Common myeloid progenitor, CD34-positive (primary cell): ENCODE data around the gene SKIDA1.
A peak's percentile ranks its signal among the peaks of the same experiment; 100 is the strongest.

ENCODE experiments used
- CTCF ChIA-PET: fragments of 350-600 bp; sonication (Branson Sonifier 250); formaldehyde crosslinking; loops from one replicate; lab custom pipeline; 2021; ENCODE audit warnings: antibody characterized with exemption; lab: Charles Lee
- POLR2A ChIA-PET: fragments of 350-600 bp; sonication (Branson Sonifier 250); formaldehyde crosslinking; loops from one replicate; lab custom pipeline; 2021; ENCODE audit warnings: antibody characterized with exemption; lab: Charles Lee
- DNase-seq, 3 donors: peaks; one replicate each; pipeline versions ENCODE4 v3.0.0 to v3.0.0-alpha.2; 2013
- H3K27ac ChIP-seq, 2 experiments: 1 replicate in 1 of 2; 2 replicates in 1 of 2; pipeline ENCODE4 v1.7.0; 2013; ENCODE audit warnings: inconsistent platforms in 2 of 2, low read length in 2 of 2, mild to moderate bottlenecking in 2 of 2, low read depth in 1 of 2, moderate library complexity in 1 of 2; ENCODE audit not compliant: severe bottlenecking in 2 of 2, insufficient read depth in 1 of 2, poor library complexity in 1 of 2
- H3K27me3 ChIP-seq, 5 experiments: replicated peaks in 2 of 5; 1 replicate in 3 of 5; 2 replicates in 2 of 5; pipeline versions ENCODE4 v1.6.1 to v1.7.0; 2013; ENCODE audit warnings: low read length in 4 of 5, mild to moderate bottlenecking in 2 of 5, moderate library complexity in 2 of 5, inconsistent platforms in 1 of 5; ENCODE audit not compliant: insufficient read depth in 5 of 5, control insufficient read depth in 4 of 5
- H3K36me3 ChIP-seq, 4 experiments: 1 replicate in 2 of 4; 2 replicates in 2 of 4; pipeline versions ENCODE4 v1.6.1 to v1.7.0; 2013; ENCODE audit warnings: low read length in 3 of 4, control low read depth in 1 of 4, mild to moderate bottlenecking in 1 of 4; ENCODE audit not compliant: control insufficient read depth in 4 of 4, insufficient read depth in 4 of 4
- H3K4me1 ChIP-seq, 4 experiments: 1 replicate in 3 of 4; 2 replicates in 1 of 4; pipeline versions ENCODE4 v1.6.1 to v1.7.1; 2013; ENCODE audit warnings: low read length in 3 of 4, mild to moderate bottlenecking in 3 of 4, control low read depth in 1 of 4, inconsistent platforms in 1 of 4, moderate library complexity in 1 of 4; ENCODE audit not compliant: control insufficient read depth in 4 of 4, insufficient read depth in 4 of 4; ENCODE audit errors: control extremely low read depth in 1 of 4
- H3K4me3 ChIP-seq, 7 experiments: 1 replicate in 4 of 7; 2 replicates in 3 of 7; pipeline versions ENCODE4 v1.5.1 to v1.7.0; 2013; ENCODE audit warnings: mild to moderate bottlenecking in 7 of 7, low read length in 6 of 7, moderate library complexity in 6 of 7, inconsistent platforms in 2 of 7, low read depth in 2 of 7, control low read depth in 1 of 7; ENCODE audit not compliant: insufficient read depth in 4 of 7, control insufficient read depth in 1 of 7; ENCODE audit errors: extremely low read depth in 1 of 7
- H3K9me3 ChIP-seq, 5 experiments: 1 replicate in 4 of 5; 2 replicates in 1 of 5; pipeline versions ENCODE4 v1.6.1 to v1.7.1; 2013; ENCODE audit warnings: low read length in 4 of 5, mild to moderate bottlenecking in 2 of 5, inconsistent platforms in 1 of 5, low read depth in 1 of 5, moderate library complexity in 1 of 5; ENCODE audit not compliant: control insufficient read depth in 4 of 5, insufficient read depth in 2 of 5; ENCODE audit errors: control extremely low read depth in 1 of 5
- WGBS: methylation state at CpG from one replicate; pipeline ENCODE4 v1.1.5; 2013; ENCODE audit not compliant: insufficient coverage; 5-methylcytosine and 5-hydroxymethylcytosine counted together

Gene SKIDA1

GRCh38 chr10:21498377-21498776 lies 27.1 kb downstream of the SKIDA1 start:
- Histone ChIP-seq H3K9me3 (no peaks in the 10 kb centered on the region), H3K27ac (no peak overlapping the region), H3K36me3 (no peaks in the 10 kb centered on the region), H3K4me3 (no peak overlapping the region), H3K4me1 (peaks cover 8 to 41% (median 31%) of the 10 kb centered on the region in 4 experiments), H3K27me3 (peaks cover 0 to 10% (median 0%) of the 10 kb centered on the region in 5 experiments)
- no peak for DNase-seq
- ChIA-PET CTCF (interaction anchor here (1.5 to 9.9 kb wide), 4 partner anchors 11 to 234 kb away, joined by 4 to 134 read pairs (median 62); partner anchors contain the start of gene SKIDA1), POLR2A (no interaction called here)
- no CpG with 5 or more reads among the region's 2 CpGs for WGBS

- DNase-seq = peak in 2 of 3 donors; percentile 67 to 73
- Histone ChIP-seq H3K4me3 (peak overlapping the region; percentile 69 to 97 (median 87)), H3K36me3 (no peaks in the 10 kb centered on the region), H3K27me3 (peaks cover 0 to 10% (median 0%) of the 10 kb centered on the region in 5 experiments), H3K4me1 (peaks cover 8 to 41% (median 31%) of the 10 kb centered on the region in 4 experiments), H3K27ac (peak overlapping the region in 1 of 2 experiments; percentile 25), H3K9me3 (no peaks in the 10 kb centered on the region)
- 0% methylated on average over 31 of the region's 37 CpGs for WGBS
- ChIA-PET POLR2A (interaction anchor here (0.6 to 1.8 kb wide), 7 partner anchors 17 to 1174 kb away, joined by 3 to 9 read pairs (median 5); no protein-coding TSS in a partner anchor), CTCF (interaction anchor here (0.6 to 9.9 kb wide), 12 partner anchors 10 to 235 kb away, joined by 3 to 134 read pairs (median 12); partner anchors contain the start of gene SKIDA1)
Observed at GRCh38 chr10:21497177-21497807, 28.2 kb downstream of the SKIDA1 start.

GRCh38 chr10:21496343-21497176 lies 28.9 kb downstream of the SKIDA1 start:
- DNase-seq = peak; percentile 77 to 90 (median 87)
- Histone ChIP-seq H3K4me3 (peak overlapping the region; percentile 69 to 97 (median 87)), H3K36me3 (no peaks in the 10 kb centered on the region), H3K27ac (peak overlapping the region in 1 of 2 experiments; percentile 70), H3K9me3 (no peaks in the 10 kb centered on the region), H3K27me3 (peaks cover 0 to 10% (median 0%) of the 10 kb centered on the region in 5 experiments), H3K4me1 (peaks cover 8 to 41% (median 31%) of the 10 kb centered on the region in 4 experiments)
- 0% methylated on average over 41 of the region's 72 CpGs for WGBS
- CTCF ChIA-PET = interaction anchor here (0.6 to 9.9 kb wide), 15 partner anchors 9 to 449 kb away, joined by 3 to 134 read pairs (median 5); partner anchors contain the start of gene SKIDA1
- POLR2A ChIA-PET = interaction anchor here (0.6 to 1.8 kb wide), 9 partner anchors 17 to 1175 kb away, joined by 3 to 9 read pairs (median 5); partner anchors contain the start of gene SKIDA1

GRCh38 chr10:21495752-21496342 lies 29.6 kb downstream of the SKIDA1 start:
- Histone ChIP-seq H3K9me3 (no peaks in the 10 kb centered on the region), H3K36me3 (no peaks in the 10 kb centered on the region), H3K27me3 (peaks cover 0 to 7% (median 0%) of the 10 kb centered on the region in 5 experiments), H3K4me1 (peaks cover 8 to 41% (median 29%) of the 10 kb centered on the region in 4 experiments), H3K27ac (peak overlapping the region in 1 of 2 experiments; percentile 70), H3K4me3 (peak overlapping the region; percentile 69 to 97 (median 87))
- peak; percentile 90 to 96 (median 95) for DNase-seq
- ChIA-PET POLR2A (interaction anchor here (0.6 to 1.8 kb wide), 4 partner anchors 23 to 70 kb away, joined by 3 to 8 read pairs (median 6); partner anchors contain the start of gene SKIDA1), CTCF (interaction anchor here (0.6 to 9.9 kb wide), 14 partner anchors 13 to 763 kb away, joined by 3 to 134 read pairs (median 8); partner anchors contain the start of gene SKIDA1)
- WGBS = 0% methylated on average over 28 of the region's 58 CpGs

GRCh38 chr10:21495002-21495751 lies 30.3 kb downstream of the SKIDA1 start:
- peaks cover 0 to 7% (median 0%) of the 10 kb centered on the region in 5 experiments for H3K27me3 ChIP-seq
- POLR2A ChIA-PET = interaction anchor here (0.5 to 1.3 kb wide), 3 partner anchors 25 to 71 kb away, joined by 3 to 5 read pairs (median 3); partner anchors contain the start of gene SKIDA1

More at GRCh38 chr10:21495002-21495751, 30.3 kb downstream of the SKIDA1 start:
- under 1% methylated on average over 23 of the region's 42 CpGs for WGBS
- CTCF ChIA-PET = interaction anchor here (0.8 to 9.9 kb wide), 13 partner anchors 10 to 764 kb away, joined by 3 to 134 read pairs (median 11); partner anchors contain the start of gene SKIDA1
- Histone ChIP-seq H3K9me3 (no peaks in the 10 kb centered on the region), H3K36me3 (no peaks in the 10 kb centered on the region), H3K4me1 (peaks cover 8 to 37% (median 22%) of the 10 kb centered on the region in 4 experiments), H3K27ac (peak overlapping the region; percentile 64 to 66), H3K4me3 (peak overlapping the region; percentile 69 to 97 (median 87))
- DNase-seq = peak in 1 of 3 donors; percentile 62
